SIG-M5 (cell line): ENCODE measurements around the gene CATSPER1.

ENCODE experiments used
- DNase-seq: peaks from one replicate; lab custom pipeline; 2025; lab: John Stamatoyannopoulos, UW

CATSPER1 gene

DNA sequence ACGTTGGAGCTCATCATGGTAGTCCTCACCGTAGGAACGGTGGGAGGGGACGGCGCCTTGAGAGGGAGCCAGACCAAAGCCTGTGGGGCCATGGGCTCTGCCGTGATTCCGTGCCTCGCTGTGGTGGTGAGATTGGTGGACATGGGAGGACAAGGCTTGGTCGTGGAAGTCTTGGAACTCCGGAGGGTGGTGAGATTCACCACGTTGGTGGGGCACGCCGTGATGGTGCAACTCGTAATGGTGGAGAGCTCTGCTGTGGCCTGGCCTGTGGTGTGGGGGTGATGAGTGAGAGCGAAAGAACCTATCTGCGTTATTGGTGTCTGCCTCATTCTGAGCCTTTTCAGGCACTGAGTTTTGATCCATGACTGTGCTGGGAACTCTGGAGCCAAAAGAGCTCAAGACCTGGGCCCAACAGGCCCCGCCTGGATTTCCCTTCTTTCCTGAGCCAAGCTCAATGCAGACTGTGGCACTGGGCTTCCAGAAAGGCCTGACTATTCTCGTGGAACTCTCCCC lies at the start of gene CATSPER1:
Gene CATSPER1, minus strand, starts transcription at position 463 of the 513 bp plus-strand sequence. Its CDS starts 100 bp downstream, at position 363.
- no peak for DNase-seq

DNA sequence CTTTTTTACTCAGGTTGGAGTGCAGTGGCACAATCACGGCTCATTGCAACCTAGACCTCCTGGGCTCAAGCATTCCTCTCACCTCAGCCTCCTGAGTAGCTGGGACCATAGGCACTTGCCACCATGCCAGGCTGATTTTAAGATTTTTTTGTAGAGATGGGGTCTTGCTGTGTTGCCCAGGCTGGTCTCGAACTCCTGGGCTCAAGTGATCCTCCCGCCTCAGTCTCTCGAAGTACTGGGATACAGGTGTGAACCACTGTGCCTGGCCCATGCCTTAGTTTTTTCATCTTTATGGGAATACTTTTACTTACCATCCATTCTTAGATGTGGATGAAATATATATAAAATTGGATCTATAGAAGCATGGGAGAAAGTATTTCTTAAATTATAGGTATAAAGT lies 49.0 kb upstream of the CATSPER1 start:
- no peak for DNase-seq

DNA sequence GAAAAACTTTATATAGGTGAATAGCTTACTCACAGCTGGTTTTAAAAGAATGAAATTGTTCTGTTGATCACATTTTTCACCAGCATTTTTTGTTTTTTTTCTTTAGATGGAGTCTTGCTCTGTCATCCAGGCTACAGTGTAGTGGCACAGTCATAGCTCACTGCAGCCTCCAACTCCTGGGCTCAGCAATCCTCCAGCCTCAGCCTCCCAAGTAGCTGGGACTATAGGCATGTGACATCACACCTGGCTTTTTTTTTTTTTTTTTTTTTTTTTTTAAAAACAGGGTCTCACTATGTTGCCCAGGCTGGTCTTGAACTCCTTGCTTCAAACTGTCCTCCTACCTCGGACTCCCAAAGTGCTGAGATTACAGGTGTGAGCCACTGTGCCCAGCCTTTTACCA lies 47.4 kb upstream of the CATSPER1 start:
- DNase-seq, result no peak

DNA sequence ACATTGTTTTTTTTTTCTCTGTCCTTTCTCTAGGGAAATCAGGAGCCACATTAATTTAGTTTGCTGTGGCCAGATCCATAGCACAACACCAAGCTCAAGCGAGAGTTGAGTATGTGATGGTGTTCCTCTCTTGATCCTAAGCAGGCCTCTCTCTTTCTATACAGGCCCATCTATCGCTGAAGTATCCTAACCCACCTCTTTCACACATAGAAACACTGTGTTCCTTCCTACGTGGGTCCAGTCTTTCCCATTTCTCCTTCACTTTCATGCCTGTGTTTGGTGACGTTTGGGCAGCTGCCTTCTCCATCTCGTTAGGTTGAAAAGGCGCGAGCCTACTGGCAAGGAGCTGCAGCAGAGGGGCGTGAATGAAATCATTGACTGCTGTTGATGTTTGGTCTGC lies 46.2 kb upstream of the CATSPER1 start:
- DNase-seq, result no peak

DNA sequence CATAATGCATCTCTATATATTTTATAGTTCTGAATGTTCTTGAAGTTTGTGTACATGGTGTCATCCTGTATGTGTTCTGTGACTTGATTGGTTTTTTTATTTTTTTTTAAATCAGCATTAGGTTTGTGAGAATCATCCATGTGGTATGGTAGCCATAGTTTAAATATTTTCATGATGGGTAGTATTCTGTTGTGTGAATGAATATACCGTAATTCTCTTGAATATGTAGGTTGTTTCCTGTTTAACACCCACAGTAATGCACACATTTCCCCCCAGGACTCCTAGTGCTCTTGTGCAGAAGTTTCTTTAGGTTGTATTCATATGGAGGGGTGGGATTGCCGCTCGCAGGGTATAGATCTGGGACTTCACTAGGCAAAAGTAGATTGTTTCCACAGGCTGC lies 45.8 kb upstream of the CATSPER1 start:
- no peak for DNase-seq

DNA sequence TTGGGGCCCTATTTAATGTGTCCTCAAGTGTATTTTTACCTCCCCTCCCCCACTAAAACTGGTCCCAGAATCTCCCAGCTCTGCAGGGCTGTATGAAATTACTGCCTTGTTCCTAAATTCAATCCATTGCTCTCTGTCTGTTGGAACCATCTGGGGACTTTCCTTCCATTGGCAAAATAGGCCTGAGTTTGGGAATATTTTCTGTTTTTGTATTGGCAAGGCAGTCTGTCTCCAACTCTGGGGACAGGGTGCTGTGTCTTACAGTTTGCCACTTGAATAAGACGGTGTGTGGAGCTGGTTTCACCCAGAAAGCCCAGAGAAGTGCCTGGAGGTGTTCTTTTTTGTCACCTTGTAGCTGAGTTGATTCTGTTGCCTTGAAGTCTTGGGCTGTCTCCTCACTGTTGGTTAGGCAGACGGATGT lies 45.1 kb upstream of the CATSPER1 start:
- DNase-seq, result no peak

DNA sequence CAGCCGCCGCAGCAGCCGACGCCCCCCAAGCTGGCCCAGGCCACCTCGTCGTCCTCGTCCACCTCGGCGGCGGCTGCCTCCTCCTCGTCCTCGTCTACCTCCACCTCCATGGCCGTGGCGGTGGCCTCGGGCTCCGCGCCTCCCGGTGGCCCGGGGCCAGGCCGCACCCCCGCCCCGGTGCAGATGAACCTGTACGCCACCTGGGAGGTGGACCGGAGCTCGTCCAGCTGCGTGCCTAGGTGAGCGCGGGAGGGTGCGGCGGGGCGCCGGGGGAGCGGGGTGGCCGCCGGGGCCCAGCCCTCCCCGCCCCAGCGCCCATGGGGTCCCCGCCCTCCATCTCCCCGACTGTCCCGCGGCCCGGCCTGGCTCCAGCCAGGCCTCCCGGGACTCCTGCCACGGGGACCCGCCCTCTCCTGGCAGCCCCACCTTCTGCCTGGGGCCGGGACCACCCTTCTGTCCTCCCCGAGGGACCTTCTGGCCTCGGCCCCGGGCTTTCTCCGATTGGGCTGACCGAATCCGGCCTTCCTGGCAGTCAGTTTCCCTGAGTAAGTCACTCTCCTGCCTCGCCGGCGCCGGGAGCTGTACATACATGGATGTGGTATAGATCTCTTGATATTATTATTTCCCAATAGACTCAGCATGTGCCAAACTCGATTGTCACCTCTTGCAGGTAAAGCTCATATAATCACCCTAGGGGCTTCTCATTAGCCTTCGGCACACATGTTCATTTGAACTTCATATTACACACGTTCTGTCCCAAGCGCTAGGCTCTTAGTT lies 44.5 kb upstream of the CATSPER1 start:
- DNase-seq, result no peak

DNA sequence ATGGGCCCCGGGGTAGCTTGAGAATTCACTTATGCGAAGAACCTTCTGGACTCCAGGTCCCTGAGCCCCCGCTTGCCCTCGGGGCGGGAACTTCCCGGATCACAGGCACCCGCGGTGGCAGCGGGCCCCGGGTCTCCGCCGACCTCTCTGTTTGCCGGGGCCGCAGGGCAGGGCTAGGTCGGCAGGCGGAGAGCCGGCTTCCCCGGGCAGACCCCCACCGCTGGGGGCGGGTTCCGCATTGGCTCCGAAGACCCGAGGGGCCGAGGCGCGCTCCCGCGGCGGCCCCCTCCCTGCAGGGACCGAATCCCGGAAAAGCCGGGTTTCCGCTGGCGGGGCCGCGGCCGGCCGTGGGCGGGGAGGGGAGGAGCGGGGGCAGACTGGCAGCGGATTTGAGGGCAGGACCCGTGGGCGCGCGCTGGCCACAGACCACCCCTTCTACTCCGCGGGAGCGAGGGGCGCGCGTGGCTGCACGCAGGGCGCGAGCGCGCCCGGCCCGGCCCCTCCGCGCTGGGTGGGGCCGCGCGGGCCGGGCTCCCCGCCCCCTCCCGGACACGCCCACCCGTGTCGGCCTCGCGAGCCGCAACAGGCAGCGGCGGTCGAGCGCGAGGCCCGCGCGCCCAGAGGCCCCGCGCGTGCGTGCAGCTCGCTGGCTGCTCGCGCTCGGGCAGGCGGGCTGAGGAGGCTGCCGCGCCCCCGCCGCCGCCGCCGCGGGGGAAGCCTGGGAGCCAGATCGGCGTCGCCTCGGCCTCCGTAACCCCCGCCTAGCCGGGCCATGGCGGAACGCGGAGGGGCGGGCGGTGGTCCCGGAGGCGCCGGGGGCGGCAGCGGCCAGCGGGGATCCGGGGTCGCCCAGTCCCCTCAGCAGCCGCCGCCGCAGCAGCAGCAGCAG lies 43.7 kb upstream of the CATSPER1 start, which contains the start of gene PACS1:
Gene PACS1, plus strand, starts transcription at position 558 of the 889 bp plus-strand sequence. Its CDS starts 215 bp downstream, at position 773.
- no peak for DNase-seq

DNA sequence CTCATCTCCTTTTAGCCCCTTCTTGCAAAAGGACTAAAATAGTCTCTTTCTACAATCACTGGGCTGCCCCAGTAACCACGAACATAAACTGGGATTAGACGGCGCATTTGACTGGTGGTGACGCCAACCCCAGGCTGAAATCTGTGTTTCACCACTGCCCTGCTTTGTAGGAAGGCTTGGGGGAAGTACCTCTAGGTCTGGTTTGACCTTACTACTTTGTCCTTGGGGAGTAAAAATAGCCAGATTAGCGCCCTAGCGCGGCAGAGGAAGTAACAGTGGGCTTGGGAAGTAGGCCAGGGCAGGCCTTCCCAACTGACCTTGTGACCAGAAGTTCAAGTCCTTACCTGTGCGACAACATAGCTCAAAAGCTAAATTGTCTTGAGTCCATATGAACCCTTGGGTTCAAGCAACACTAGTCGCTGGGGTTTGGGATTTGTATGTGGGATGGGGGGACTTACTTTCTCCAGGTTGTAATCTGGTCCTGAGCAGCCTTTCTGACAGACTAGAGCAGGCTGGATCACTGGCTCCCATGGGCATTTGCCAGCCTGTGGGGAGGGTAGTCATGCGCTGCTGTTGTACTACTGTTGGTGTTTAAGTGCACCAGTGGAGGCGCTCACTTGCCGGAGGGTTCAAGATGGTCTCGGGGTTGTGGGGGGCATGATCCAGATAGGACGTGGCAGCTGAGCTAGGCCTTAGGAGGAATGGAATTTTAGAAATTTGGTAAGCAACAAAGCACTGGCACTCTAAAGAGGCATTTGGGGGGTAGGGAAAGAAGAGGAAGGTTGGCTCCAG lies 42.8 kb upstream of the CATSPER1 start:
- no peak for DNase-seq

DNA sequence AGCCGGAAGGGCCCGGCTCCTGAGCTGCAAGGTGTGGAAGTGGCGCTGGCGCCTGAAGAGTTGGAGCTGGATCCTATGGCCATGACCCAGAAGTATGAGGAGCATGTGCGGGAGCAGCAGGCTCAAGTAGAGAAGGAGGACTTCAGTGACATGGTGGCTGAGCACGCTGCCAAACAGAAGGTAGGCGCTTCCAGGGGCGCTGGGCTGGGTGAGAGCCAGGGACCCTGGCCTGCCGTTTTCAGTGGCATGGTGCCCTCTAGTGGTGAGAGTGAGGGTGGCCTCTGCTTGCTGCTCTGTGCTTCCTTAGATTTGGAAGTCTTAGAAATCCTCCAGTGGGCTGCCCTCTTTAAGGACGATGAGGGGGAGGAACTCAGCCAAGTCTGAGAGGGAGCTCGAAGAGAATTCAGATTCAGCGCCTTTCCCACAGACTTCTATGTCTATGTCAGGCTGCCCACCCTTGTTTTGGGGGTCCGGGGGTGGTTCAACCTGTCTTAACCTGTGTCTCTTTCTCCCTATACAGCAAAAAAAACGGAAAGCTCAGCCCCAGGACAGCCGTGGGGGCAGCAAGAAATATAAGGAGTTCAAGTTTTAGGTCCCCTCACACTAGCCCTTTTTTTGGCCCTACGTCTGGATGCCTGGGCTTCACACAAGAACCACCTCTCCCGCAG lies 42.0 kb upstream of the CATSPER1 start:
- DNase-seq, result no peak

DNA sequence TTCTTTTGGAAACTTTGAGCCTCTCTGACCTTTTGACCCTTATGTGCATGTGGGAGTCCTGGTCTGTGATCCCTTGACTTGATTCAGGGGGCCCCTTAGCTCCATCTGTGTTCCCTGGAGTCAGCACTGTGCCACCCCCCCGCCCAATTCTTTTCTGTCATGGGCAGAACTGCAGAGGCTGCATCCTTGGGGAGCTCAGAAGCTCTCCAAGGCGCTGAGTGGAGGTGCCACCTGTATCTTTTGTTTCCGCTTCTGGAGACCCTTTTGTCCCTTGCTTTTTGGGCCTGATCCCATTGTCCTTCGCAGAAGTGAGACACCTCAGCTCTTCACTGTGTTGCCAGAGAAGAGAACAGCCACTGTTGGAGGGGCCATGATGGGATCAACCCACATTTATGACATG lies 41.4 kb upstream of the CATSPER1 start:
- no peak for DNase-seq

DNA sequence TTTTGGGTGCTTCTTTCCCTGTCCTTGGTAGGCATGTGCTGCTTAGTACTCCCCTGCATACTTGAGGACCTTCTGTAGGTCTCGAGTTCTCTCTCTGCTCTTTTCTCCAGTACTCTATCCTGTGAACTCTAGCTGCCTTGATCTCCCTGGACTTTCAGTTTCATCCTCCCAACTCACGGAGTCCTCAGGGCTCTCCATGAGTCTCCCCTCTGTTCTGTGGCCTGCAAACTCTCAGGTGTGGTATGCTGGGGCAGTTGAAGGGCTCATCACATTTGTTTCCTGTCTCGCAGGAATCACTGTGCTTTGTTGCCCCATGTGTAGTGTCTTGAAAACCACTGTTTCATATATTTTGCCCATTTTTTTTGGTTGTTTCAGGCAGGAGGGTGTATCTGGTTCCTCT lies 40.5 kb upstream of the CATSPER1 start:
- DNase-seq, result no peak

DNA sequence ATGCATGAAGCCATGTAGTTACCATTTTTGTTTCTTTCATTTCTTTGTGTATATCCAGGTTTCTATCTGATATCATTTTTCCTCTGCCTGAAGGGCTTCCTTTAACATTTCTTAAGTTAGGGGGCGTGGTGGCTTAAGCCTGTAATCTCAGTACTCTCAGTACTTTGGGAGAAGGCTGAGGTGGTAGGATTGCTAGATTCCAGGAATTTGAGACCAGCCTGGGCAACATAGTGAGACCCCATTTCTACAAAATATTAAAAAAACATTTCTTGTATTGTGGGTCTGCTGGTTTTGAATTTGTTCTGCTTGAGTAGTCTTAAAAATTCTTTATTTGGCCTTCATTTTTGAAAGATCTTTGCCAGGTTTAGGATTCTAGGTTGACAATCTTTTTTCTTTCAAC lies 38.3 kb upstream of the CATSPER1 start:
- no peak for DNase-seq

DNA sequence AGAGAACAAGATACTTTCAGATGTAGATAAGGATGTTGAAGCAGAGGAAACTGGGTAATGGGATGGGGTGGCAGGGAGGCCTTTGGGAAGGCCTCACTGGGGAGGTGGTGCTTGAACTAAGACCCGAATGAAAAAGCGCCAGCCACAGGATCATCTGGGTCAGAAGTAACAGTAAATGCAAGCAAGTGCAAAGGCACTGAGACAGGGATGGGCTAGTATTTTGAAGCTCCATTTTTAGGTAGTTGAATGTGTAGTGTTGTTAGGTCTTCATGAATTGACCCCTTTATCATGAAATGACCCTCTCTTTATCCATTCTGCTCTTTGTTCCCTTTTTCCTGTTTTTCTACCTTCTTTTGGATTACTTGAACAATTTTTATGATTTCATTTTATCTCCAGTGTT lies 37.6 kb upstream of the CATSPER1 start:
- DNase-seq, result no peak

DNA sequence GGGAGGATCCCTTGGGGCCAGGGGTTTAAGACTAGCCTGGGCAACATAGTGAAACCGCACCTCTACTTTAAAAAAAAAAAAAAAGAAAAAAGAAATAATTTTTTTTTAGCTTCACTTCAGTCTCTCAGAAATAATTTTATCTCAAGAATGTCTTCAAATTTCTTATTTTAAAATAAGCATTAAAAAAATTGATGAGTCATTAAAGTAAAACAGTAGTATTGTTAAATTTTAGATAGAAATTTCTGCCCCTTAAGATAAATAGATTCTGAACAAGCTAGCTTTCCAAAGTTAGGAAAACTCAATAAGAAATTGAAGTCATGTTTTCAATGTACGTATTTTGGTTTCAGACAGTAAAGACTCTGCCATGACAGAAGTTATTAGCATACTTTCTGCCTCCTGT lies 36.1 kb upstream of the CATSPER1 start:
- DNase-seq, result no peak

DNA sequence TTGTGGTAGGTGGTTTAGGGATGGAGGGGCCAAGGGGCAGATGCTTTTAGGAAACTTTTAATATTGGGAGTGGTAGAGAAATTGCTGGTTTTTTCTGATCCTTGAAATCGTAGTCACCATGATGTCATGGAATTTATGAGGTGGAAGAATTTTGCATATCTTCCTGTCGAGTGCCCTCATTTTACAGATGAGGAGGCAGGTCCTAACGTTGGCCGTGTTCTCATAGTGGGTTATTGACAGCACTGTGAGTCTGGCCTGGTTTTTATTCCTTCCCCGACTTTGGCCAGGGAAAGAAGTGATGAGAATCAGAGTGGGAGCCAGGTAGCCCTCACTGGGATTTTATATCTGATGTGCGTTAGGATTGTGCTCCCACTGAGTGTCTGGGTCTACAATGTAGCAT lies 35.0 kb upstream of the CATSPER1 start:
- no peak for DNase-seq

DNA sequence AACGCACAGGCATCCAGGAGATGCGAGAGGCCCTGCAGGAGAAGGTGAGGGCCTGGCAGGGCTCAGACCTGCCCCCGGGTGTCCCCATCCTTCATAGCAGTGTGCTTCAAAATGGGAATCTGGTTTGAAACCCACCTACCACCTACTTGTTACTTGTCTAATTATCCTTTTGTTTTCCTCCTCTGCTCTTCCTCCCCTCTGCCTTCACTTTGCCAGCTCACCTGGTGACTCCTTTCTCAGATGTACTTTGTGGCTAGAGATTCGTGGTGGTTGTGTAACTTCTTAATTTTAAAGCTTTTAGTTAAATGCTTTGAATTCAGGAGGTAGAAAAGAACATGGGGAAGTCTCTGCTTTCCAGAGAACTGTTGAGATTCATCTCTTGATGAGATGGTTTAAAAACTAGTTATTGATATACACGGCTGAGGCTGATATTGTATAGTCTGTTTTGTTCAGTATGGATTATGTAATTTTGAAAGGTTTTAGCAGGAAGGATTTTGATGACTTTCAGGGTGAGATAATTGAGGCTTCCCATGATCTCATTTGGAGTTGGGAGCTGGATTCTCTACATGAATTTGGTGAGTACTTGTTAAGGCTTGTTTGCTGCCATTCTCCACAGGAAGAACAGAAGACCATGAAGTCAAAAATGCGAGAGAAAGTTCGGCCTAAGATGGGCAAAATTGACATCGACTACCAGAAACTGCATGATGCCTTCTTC lies 33.8 kb upstream of the CATSPER1 start:
- no peak for DNase-seq

DNA sequence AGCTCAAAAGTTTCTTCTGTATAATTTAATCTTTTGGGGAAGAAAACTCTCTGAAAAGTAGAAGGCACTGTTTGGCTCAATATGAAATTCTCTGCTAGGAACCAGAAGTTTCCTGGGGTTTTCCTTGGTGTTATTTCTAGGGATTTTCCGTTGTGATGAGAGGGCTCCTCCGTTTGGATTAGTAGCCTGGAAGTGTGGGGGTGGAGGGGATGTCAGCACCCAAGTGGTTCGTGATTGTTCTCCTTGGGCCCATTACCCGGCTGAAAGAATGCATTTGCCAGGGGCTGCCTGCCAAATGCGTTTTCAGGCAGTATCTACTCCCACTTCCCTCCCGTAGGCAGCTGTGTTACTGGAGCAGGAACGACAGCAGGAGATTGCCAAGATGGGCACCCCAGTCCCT lies 30.2 kb upstream of the CATSPER1 start:
- no peak for DNase-seq

DNA sequence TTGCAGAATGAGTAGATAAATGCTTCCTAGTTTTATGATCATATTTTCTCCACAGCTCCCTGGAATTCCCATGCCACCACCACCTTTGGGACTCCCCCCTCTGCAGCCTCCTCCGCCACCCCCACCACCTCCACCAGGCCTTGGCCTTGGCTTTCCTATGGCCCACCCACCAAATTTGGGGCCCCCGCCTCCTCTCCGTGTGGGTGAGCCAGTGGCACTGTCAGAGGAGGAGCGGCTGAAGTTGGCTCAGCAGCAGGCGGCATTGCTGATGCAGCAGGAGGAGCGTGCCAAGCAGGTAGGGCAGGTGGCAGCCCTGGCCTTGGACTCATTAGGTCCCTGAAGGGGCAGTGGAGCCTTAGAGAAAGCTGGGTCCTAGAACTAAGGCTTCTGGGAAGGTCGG lies 28.7 kb upstream of the CATSPER1 start:
- DNase-seq, result no peak

DNA sequence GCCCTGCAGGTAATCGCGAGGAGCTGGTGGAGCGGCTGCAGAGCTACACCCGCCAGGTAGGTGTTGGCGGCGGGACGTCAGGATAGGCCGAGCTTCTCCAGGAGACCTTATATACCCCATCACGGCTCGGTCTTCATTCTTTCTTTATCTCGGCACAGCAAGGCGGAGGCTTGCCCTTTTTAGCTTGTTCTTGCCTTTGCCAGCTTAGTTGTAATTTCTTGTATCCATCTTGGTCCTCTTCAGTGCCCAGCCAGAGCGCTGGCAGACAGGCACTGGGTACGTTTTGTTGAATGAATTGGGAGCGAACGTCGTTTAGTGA lies 26.3 kb upstream of the CATSPER1 start:
- DNase-seq, result no peak
